KG1 (cell line): ENCODE data around the gene CMTM8.

ENCODE experiments used
- DNase-seq: peaks from one replicate; lab custom pipeline; 2025; lab: John Stamatoyannopoulos, UW

CMTM8 gene

DNA sequence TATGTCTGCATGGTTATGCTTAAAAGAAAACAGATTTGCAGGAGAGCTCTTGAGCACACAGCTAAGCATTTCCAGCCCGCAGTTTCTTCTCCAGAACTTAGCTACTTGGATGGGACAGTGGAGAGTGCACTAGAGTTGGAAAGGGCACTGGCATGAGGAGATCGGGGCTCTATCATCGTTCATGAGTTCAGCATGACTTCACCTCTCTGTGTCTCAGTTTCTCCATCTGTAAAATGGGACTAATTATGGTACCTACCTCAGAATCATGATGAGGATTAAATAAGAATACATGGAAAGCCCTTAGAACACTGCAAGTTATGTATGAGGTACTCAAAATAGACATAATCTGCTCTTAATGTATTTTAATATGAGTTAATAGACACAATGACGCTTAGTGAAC lies 69.9 kb downstream of the CMTM8 start:
- DNase-seq = no peak

DNA sequence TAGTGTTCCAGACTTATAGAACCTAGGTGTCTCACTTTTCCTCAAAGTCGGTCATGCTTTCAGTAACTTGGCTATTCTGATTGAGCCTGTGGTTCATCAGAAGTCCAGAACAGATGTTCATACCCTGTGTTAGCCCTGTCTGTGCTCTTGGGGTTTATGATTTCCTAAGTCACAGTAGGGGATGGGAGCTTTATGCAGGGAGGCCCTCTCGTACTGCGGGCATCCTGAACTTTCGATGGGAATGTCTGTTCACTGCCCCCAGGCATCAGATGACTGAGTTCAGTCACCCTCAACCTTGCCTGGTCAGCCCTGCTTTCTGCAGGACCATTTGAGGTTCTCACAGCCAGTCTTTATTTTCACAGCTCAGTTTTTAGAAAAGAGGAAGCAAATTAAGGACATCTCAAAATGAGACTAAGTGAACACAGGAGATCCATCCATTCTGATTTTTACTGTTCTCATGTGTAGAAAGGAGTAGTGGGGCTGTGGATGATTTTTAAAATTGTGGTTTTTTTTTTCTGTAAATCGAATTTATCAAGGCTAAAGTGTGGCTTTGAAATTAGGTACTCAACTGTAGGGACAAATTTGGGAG lies 71.3 kb downstream of the CMTM8 start:
- no peak for DNase-seq

DNA sequence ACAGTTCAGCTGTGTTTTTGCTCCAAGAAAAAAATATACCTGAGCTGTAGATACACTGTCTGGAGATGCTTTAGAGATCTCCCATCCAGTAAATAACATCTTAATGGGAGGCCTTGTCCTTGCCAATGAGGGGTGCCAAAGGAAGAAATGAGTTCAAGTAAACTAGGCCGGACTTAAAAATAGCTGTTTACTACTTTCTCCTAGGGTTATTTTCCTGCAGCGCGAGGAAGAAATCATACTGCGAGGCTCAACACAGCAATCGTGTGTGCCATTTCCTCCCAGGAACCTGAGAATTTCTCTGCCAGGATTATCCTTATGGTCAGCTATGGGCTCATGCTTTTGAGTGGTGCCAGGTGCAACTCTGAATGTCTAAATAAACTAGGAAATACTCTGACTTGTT lies 71.9 kb downstream of the CMTM8 start:
- no peak for DNase-seq

DNA sequence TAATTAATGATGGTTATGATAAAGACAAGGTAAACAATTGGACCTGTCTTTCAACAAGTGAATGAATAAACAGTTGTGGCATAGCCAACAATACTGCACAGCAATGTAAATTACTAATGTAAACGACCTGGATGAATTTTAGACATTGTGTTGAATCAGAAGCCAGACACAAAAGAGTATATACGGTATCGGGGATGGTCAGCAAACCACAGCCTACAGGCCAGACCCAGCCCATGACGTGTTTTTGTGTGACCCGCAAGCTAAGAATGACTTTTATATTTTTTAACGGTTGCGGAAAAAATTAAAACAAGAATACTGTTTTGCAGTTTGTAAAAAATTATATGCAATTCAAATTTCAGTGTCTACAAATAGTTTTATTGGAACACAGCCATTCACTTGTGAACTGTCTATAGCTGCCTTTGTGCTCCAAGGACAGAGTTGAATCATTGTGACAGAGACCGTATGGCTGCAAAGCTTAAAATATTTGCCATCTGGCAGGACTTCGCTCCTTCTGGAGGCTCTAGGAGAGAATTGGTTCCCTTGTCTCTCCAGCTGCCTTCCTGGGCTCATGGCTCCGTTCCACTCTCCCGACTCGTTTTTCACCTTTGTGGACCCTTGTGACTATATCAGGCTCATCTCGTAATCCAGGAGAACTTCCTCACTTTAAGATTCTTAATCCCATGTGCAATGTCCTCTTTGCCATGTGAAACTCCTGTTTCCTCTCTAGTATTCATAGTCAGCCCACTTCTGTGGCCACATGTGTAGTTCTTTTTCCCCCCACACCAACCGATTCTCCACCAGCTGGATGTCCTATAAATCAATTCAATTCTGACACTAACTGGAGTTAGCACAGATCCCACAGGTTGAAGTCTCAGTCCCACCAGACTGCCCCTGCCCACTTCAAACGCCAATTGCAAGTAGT lies 72.7 kb downstream of the CMTM8 start:
- DNase-seq = no peak

DNA sequence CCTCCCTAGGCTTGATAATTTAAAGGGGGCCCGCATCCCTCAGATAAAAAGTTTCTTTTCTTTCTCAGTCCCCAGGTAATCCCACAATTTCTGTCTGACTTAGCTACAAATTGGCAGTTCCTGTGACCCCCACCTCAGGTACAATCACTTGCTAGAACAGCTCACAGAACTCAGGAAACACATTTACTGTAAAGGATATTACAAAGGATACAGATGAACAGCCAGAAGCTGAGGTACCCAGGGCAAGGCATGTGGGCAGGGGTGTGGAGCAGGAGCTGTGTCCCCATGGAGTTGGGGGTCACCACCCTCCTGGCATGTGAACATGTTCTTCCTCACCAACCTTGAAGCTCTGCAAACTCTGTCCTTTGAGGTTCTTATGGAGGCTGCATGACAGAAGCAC lies 73.8 kb downstream of the CMTM8 start:
- DNase-seq = no peak

DNA sequence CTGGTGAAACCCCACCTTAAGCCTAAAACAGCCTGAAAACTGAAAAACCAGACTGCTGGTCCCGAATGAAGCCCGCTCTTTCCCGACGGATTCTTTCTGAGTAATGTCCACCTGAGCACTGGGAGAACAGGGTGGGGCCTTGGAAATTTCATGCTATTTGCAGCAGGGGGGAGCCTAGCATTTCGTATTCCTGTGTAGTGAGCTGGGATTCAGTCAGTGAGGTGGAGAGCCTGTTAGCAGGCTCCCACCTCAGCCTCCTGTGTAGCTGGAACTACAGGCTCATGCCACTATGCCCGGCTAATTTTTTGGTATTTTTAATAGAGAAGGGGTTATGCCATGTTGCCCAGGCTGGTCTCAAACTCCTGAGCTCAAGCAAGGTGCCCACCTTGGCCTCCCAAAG lies 74.7 kb downstream of the CMTM8 start:
- no peak for DNase-seq

DNA sequence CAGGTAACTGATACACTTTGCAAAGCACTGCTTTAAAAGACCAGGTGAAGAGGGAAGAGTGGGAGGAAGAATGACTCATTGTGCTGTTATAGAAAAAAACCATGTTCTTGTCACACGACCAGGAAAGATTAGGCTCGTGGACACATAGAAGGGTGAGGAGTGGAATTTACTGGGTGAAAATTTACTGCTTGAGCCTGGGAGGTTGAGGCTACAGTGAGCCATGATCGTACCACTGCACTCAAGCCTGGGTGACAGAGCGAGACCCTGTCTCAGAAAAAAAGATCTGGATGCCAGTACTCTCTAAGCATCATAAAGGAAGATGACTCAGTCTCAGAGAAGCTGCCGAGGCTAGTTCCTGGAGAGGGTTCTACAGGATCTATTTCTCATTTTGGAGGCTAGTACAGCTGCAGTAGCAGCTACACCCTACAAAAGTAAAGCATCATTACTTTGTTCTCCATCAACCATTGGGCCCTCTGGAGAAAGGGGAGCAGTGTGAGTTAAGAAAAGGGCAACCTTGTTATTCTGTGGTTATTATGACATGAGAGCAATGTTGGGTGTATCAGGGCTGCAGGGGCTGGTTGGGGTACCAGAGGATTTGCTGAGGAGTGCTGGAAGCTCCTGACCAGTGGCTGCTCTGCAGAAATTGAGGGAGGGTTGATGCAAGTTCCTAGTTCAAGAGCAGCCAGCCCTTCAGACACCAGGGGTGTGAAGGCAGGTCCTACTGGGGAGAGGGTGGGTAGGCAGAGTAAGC lies 75.4 kb downstream of the CMTM8 start:
- DNase-seq = no peak

DNA sequence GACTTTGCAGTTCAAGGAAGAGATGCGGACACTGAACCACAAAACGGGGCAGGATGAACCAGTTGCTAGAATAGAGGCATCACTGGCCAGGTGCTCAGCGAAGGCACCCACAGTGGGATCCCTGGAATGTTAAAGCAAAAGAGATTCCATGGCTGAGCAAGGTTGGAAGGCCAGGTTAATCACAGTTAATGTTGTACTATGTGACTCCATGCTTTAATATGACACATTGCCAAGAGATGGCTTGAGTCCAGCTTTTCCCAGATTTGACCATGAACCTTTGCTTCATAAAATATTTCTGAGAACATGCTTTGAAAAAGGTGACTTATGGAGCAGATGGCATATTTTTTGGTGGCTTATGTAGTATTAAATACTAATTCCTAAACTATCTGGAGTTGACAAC lies 77.0 kb downstream of the CMTM8 start:
- DNase-seq = no peak

DNA sequence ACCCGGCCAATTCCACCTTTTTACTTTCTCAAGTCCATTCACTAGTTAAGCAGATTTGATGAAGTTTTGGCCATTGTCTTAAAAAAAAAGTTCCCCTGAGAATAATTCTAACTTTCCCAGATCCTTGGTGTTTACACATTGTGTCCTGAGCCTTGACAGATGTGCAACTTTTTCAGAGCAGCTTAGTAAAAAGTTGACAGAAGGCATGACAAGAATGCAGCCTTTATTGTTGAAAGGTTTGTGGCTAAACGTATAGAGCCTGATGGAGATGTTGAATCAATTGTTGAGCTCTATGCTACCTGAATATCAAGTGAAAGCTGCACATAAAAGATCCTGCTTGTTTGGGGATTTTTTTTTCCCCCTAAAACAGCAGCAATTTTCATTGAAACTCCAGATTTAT lies 77.8 kb downstream of the CMTM8 start:
- no peak for DNase-seq

DNA sequence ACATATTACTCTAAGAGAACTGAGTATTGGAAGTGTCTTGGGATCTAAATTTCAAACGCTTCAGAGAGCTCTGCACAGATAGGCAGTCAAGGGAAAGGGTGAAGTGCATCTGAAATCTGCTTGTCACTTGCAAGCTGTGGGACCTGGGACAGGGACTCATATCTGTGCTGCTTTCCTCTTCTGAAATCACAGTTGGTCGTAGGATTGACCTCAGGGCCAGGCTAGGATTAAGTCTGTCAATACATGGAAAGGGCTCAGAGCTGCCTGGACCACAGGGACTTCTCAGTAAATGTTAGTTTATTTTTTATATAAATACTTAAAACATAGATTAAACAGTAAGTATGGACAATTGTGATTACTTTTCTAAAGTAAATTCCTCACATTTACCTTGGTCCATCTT lies 78.5 kb downstream of the CMTM8 start:
- DNase-seq = no peak

DNA sequence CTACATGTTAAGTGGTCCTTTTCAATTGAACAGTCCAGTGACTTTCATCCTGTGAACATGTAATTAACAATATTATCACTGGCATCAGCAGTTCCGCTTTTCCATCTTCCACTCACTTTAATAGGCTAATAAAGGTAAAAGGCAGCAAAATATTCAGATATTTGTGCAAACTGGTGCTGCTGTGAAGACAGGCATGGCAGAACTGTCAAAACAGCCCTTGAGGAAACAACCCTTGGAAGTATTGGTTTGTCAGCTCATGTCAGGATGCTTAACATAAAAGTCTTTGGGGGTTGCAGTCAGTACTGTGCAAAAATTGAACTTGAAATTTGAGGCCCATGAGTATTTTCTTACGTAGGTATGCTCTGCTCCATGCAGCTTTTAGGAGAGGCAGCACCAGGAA lies 81.1 kb downstream of the CMTM8 start:
- DNase-seq = no peak

DNA sequence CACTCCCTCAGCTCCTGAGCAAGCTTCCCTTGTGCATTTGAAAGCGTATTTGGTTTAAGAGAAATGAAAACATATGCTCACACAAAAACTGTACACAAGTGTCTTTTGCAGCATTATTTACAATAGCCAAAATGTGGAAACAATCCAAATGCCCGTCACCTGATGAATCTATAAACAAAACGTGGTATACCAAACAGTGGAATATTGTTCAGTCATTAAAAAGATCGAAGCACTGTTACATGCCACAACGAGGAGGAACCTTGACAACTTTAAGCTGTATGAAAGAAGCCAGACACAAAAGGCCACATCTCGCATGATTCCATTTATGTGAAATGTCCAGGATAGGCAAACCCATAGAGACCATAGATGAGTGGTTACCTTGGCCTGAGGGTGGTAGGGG lies 81.6 kb downstream of the CMTM8 start:
- no peak for DNase-seq

DNA sequence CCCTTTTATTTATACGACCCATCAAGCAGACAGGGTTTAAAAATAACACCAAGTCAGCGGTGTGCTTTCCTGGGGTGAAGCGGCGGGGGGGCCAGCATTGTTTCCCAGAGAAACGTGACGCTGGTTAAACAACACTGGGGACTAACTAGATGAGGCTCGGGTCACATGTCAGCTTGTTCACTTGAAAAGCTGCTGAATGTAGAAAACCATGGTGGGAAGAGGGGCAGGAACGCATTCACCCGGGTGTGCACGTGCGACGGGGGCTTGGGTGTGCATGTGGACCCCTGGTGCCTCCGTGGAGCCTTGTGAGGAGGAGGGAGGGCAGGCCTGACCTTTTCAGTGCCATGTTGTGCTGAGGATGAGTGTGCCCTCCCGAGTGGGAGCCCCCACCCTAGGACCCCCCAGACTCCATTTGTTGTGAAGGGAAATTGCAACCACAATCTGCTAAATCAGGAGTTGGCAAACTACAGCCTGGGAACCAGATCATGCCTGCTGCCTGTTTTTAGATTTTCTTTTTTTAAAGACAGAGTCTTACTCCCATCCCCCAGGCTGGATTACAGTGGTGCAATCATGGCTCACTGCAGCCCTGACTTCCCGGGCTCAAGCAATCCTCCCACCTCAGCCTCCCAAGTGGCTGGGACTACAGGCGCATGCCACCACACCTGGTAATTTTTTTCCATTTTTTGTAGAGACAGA lies 82.8 kb downstream of the CMTM8 start:
- DNase-seq = no peak

DNA sequence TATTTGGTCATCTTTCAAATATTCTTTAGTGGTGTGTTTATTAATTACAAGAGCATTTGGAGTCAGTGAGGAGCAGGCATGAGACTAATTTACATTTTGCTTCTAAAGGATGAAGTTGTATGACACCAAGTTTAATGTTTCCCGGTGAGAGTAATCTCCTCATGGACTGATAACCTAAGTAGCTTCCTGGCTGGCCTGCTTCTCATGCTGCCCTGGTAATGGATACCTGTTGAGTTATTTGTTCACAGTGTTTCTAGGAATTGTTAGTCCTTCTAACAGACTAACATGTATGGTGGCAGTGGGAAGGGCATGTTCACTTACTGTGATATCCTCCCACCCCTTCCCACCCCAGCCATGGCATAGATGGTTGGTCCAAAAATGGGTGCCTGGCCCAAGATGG lies 83.8 kb downstream of the CMTM8 start:
- no peak for DNase-seq

DNA sequence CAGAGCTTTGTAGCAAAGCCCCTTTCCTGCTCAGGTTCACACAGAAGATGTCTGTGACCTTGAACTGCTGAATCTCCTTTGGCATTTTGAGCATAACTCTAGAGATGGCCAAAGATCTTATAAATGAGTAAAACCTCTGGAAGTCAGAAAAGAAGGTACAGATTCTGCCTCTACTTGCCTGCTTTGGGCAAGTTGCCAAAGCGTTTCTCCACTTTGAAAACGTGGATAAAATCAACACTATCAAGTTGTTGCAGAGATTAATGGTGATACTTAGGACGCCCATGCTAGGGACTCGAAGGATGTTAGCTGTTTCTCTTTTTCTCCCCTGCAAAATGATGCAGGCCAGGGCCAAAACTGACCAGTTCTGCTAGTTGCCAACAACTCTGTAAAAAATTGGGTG lies 85.1 kb downstream of the CMTM8 start:
- no peak for DNase-seq

DNA sequence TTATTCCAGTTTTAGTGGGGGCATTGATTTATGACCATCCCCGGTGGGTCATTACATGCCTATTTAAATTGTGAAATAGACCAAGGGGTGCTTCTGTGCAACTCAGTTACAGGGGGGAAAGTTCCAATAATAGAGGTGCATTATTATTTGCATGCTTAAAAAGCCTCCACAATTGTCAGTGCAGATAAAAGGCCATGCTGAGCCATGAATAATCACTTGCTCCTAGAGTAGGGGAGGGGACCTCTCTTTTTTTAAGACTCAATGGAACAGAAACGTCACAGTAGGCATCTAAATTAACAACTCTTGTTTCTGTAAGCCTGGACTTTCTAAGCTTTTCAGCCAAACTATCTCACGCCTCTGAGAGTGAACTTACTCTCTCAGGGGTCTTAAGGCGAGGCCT lies 86.7 kb downstream of the CMTM8 start:
- DNase-seq = no peak

DNA sequence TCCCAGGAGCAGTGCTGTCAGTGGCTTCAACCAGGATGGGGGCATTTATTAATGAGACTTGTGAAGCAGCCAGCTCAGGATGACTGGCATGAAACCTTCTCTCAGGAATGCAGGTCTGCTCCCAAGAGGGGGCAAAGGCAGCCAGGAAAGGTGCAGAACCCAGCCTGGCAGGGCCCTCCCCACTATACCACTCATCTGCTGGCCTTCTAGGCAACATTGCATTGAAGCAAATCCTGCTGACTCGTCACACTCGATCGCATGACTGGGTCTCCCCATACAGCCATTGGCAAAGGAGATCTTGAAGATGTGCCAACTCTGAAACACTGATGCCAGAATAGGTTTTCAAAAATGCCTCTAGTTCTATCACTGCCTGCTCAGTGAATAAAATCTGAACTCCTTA lies 87.4 kb downstream of the CMTM8 start:
- DNase-seq = no peak

DNA sequence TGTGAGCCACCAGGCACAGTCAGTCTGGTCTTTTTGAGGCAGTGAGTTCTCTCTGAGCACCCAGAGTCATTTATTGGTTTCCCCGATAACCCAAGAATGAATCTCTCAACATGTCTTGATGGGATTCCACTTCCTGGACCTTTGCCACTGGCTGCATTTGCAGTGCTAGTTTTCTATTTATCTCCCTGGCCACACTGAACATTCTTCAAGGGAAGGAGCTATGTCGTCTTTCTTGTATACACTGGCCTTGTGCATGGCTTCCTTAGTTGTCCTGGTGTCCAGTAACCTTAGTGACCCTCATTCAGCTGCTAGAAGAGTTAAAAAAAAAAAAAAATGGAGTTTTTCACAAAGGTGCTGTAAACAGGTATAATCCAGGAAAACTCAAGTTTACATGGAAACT lies 88.3 kb downstream of the CMTM8 start:
- no peak for DNase-seq

DNA sequence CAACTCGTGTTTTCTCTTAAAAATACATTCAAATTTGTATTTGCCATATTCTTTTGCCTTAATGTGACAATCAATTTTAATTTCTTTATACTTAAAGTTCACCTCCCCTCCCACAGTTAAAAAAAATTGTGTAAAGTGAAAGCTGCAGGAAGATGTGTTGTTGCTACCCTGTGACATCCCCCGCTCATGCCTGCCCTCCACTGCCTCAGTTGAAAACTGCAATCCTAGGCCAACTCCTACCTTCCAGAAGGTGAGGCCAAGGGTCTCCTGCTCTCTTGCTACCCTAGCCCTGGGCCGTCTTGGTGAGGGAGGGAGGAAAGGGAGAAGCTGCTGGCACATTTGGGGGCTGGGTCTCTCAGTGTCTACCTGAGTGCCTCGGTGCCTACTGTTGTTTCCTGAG lies 96.2 kb downstream of the CMTM8 start:
- no peak for DNase-seq

DNA sequence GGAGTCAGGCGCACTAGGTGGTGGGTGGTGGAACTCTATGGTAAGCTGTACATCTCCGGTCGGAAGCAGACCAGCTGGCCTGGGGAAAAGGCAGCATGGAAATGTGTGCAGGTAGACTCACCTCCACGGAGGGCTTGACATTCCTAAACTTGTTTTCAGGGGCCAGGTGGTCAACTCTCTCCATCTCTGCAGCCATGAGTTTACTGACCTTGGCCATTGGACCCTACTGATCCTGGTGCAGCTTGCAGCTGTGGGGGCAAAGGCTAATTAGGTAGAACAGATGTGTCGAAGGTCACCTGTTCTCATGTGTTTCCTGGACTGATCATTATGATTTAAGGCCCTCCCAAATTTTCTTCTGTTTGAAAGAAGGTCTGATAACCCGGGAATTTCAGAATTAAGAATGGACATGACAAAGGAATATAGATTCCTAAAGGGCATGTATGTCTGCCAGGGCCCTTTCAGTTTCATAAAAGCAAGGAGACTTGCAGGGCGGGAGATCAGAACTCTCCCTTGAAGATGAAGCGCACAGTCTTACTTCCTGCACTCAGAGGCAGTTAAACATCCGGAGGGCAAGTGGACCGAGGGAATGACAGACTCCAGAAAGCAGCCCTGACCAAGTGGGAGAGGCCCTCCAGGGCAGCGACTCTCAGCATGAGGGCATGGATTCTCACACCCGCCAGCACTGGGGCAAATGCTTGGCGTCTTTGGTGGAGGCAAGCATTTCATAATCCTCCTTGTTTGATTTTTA lies 97.1 kb downstream of the CMTM8 start:
- no peak for DNase-seq

DNA sequence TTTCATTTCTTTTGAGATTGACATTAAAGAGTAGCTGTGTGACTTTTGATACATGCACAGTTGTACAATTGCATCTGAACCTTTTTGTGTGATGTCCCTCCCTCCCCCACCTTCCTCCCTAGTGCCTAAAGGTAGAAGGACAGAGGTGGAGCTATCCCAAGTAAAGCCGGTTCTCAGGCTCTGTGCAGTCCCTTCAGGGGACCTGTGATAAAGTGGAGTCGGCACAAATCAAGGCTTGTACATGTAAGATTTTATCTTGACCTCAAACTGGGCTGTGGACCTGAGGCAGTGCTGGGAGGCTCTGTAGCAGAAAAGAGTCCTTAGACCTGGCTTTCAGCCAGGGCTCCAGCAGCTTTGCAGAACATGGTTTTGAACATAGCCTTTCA lies 97.6 kb downstream of the CMTM8 start:
- no peak for DNase-seq

DNA sequence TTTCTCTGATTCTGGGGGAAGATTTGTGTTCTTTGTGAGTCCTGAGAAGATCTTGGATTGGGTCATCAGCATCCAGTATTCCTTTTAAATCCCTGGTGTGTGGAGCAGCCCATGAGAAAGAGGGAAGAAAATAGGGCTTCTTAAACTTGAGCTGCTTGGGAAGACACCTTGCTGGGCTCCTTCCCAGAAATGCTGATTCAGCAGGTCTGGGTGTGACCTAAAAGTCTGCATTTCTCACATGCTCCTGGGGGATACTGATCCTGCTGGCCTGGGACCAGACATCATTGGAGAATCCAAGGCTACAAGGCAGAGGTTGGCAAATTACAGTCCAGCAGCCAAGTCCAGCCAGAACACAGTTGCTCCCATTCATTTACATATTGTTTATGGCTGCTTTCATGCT lies 99.0 kb downstream of the CMTM8 start:
- no peak for DNase-seq
